Heart left ventricle (tissue), 16 donors: ENCODE results near the gene DNM1. TPM values are rescaled to one million over a fixed set of nuclear protein-coding genes. Genes with fewer than 3 reads are reported as not detected.

Source experiments
- ATAC-seq, 4 donors: fragments of 200-7000 bp; cut with Tn5 transposase; one replicate each; pipeline ENCODE4 v1.9.1; 2020 to 2022; ENCODE audit warnings: moderate library complexity in 4 of 4, mild to moderate bottlenecking in 3 of 4, moderate number of reproducible peaks in 1 of 4
- DNase-seq, 5 donors: peaks; one replicate each; pipeline ENCODE4 v3.0.0-alpha.2; 2020
- H3K27ac ChIP-seq, 12 donors: fragments of 200-600 bp; sonication (generic) in 4 of 12; one replicate each; pipeline versions ENCODE4 v1.5.0 to v1.8.0; 2016 to 2022; ENCODE audit warnings: mild to moderate bottlenecking in 2 of 12
- H3K27me3 ChIP-seq, 9 donors: fragments of 200-600 bp; sonication (generic) in 2 of 9; one replicate each; pipeline versions ENCODE4 v1.5.1 to v1.8.0; 2016 to 2022; ENCODE audit warnings: mild to moderate bottlenecking in 3 of 9
- H3K36me3 ChIP-seq, 9 donors: fragments of 200-600 bp; sonication (generic) in 2 of 9; one replicate each; pipeline versions ENCODE4 v1.5.0 to v1.8.0; 2018 to 2022; ENCODE audit warnings: mild to moderate bottlenecking in 2 of 9
- H3K4me1 ChIP-seq, 12 donors: fragments of 200-600 bp; sonication (generic) in 4 of 12; one replicate each; pipeline versions ENCODE4 v1.5.0 to v1.8.0; 2016 to 2022; ENCODE audit warnings: mild to moderate bottlenecking in 3 of 12
- H3K4me3 ChIP-seq, 12 donors: fragments of 200-600 bp; sonication (generic) in 4 of 12; one replicate each; pipeline versions ENCODE4 v1.5.0 to v1.8.0; 2017 to 2022; ENCODE audit warnings: mild to moderate bottlenecking in 9 of 12, moderate library complexity in 4 of 12
- H3K9me3 ChIP-seq, 12 donors: fragments of 200-600 bp; sonication (generic) in 4 of 12; one replicate each; pipeline versions ENCODE4 v1.5.0 to v1.8.0; 2016 to 2022; ENCODE audit warnings: mild to moderate bottlenecking in 1 of 12
- POLR2A ChIP-seq, 2 donors: fragments of 450-650 bp; IDR thresholded peaks; one replicate each; pipeline ENCODE4 v1.6.1; 2017; ENCODE audit warnings: antibody characterized with exemption in 2 of 2, mild to moderate bottlenecking in 2 of 2, moderate library complexity in 2 of 2
- WGBS, 4 donors: extraction: QIAGEN DNeasy Blood & Tissue Kit in 2 of 4; methylation state at CpG; one replicate each; pipeline versions ENCODE4 v1.1.5 to v1.1.7; 2013 to 2018; 5-methylcytosine and 5-hydroxymethylcytosine counted together
- intact Hi-C, 10 donors: fragments of 100-400 bp; cut with DNase I; formaldehyde crosslinking; loops; one replicate each; pipeline versions ENCODE4 v1.11.1 to v1.14.2; 2022
- polyA plus RNA-seq, 2 donors: library from polyadenylated mRNA; stranded (reverse); fragments of 200-250 nt; gene quantifications; one replicate each; pipeline ENCODE4 v1.2.3, GENCODE V29; 2013
- total RNA-seq, 9 donors: library from RNA; depleted of rRNA in 2 of 9; stranded (reverse); fragments of >200 nt in 2 of 9; fragmentation: NEBNext Ultra II Directional in 3 of 9; extraction: Animal tissue kit (Norgen Biotek cat#: 25700) in 3 of 9; gene quantifications; one replicate each; pipeline versions ENCODE4 v1.1.0 to v1.2.4, GENCODE V29; 2016 to 2023
- TF ChIP-seq, protein P1 (sequence below), 12 donors: fragments of 200-600 bp; sonication (generic) in 4 of 12; IDR thresholded peaks; one replicate each; pipeline versions ENCODE4 v1.5.0 to v1.8.0; 2018 to 2022; ENCODE audit warnings: antibody characterized with exemption in 12 of 12, mild to moderate bottlenecking in 5 of 12
- donor health status: ischemic (EF 13 %, LVEDD 7.1; RV severe dilation, severe dysfunction).
- donor health status: healthy with polysubstance abuse.
- donor health status: DM: no; HTN: yes; CAD: no.
- donor health status: DM: no; HTN: no; CAD: no.
- donor health status: ischemic (EF 25% LVEDD 6.9; RV normal size, moderate dysfunction).
- donor health status: ischemic (EF 25% LVEDD 5.7; RV mildly dilated, moderate dysfunction).
- donor health status: healthy.
- donor health status: DM: yes; HTN: yes; CAD: no.
- donor health status: ischemic (EF 35%, LVEDD 5.7; RV mildly dilated, moderate dysfunction).
- donor health status: nonischemic (EF 11% LVEDD 7.7; RV severe dilation, severe dysfunction).
- donor health status: DM: yes; HTN: yes; CAD: no.
- donor health status: PGD.
- donor health status: ischemic (EF 29% LVEDD 5.4; RV normal size, mild dysfunction).
- donor health status: nonischemic (EF 23%, LVEDD 6.1; RV moderate dilation, normal function).

Gene DNM1
- total and polyA plus RNA-seq, 11 donors, result 1.6 to 17.2 (median 3.6) TPM

DNA sequence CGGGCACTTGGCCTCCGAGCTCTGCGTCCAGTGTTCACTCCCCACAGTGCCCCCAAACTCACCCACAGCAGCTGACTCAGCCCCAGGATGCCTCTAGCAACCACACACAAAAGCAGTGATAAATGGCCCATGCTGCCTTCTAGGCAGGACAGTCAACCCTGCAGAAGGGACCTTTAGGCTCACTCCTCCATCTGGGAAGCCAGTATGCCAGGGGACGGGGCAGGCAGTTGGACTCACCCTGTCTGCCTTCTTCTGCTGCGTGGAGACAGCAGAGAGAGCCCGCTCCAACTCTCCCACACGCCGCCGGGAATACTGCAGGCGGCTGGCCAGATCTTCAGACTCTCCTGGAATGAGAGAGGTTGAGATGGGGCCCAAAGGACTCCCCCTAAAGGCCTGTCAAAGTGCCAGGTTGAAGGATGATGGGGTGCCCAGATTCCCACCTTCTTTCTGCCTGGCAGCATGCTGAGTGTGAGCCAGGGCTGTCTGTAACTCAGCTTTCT is 62.2 kb downstream of the DNM1 start:
- Histone ChIP-seq H3K4me3 (no peak overlapping the region), H3K27me3 (no peaks in the 10 kb centered on the region), H3K27ac (no peak overlapping the region), H3K4me1 (no peaks in the 10 kb centered on the region), H3K9me3 (no peaks in the 10 kb centered on the region), H3K36me3 (peaks cover 4 to 93% (median 87%) of the 10 kb centered on the region in 9 donors)
- DNase-seq (peak in 1 of 5 donors; percentile 6), ATAC-seq (no peak)
- TF ChIP-seq, protein P1, sequence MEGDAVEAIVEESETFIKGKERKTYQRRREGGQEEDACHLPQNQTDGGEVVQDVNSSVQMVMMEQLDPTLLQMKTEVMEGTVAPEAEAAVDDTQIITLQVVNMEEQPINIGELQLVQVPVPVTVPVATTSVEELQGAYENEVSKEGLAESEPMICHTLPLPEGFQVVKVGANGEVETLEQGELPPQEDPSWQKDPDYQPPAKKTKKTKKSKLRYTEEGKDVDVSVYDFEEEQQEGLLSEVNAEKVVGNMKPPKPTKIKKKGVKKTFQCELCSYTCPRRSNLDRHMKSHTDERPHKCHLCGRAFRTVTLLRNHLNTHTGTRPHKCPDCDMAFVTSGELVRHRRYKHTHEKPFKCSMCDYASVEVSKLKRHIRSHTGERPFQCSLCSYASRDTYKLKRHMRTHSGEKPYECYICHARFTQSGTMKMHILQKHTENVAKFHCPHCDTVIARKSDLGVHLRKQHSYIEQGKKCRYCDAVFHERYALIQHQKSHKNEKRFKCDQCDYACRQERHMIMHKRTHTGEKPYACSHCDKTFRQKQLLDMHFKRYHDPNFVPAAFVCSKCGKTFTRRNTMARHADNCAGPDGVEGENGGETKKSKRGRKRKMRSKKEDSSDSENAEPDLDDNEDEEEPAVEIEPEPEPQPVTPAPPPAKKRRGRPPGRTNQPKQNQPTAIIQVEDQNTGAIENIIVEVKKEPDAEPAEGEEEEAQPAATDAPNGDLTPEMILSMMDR (IDR thresholded peaks at IDR 0.05), result no peak
- no peak for TF ChIP-seq POLR2A (IDR thresholded peaks at IDR 0.05)
- 79 to 91% (median 89%) methylated on average over 10 of the region's 10 CpGs for WGBS, 4 donors
- intact Hi-C loops, result no loop called here

DNA sequence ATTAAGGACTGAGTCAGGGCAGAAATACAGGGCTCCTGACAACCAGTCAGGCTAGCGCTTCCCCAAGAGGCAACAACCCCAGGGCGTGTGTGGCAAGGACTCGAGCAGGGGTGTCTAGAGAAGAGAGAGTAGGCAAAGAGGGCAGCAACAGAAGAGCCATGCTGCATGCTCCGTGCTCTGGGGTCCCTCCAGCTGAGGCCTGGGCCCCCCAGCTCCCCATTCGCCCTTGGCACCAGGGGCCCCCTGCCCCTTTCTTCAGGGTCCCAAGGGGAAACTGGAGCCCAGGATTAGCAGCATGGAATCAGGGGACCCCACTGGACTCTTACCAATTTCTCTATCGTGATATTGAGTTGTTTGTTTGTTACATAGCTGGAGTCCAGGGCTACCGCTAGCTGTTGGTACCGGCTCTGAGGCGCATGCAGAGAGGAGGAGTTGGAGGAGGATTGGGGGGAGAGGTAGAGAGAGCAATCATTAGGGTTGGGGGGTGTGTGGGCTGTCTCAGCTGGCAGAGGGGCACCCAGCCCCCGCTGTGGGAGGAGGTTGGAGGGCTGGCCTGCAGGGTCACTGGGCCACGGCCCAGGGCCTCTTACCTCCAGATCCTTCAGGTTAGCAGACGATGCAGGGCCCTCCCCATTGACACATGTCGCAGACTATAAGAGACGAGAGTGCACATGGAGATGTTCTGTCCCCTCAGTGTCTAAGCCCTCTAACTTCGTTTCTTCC is 63.9 kb downstream of the DNM1 start:
- Histone ChIP-seq H3K27ac (no peak overlapping the region), H3K9me3 (no peaks in the 10 kb centered on the region), H3K4me1 (no peaks in the 10 kb centered on the region), H3K36me3 (peaks cover 2 to 93% (median 86%) of the 10 kb centered on the region in 9 donors), H3K4me3 (no peak overlapping the region), H3K27me3 (no peaks in the 10 kb centered on the region)
- DNase-seq (peak in 1 of 5 donors; percentile 24), ATAC-seq (no peak)
- 92 to 96% (median 94%) methylated on average over 15 of the region's 15 CpGs for WGBS, 4 donors
- no peak for TF ChIP-seq POLR2A (IDR thresholded peaks at IDR 0.05)
- intact Hi-C loops, result no loop called here

DNA sequence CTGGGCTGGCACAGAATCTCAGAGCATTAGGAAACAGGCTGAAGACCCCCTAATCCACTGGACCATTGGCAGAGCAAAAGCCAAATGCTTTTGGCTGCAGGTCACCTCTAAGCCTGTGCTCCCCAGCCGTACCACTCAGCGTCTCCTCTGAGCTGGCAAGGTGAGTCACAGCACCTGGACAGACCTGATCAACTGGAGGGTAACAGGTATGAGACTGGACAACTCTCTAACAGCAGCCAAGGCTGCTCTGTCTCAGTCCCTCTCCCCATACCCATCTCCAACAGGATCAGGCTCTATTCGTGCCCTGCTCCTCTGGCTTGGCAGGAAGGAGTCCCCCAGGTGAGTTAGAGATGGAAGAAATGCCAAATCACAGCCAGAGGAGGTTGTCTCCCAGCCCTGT is 67.9 kb downstream of the DNM1 start:
- ATAC-seq (no peak), DNase-seq (peak in 1 of 5 donors; percentile 34)
- Histone ChIP-seq H3K36me3 (peaks cover 0 to 73% (median 64%) of the 10 kb centered on the region in 9 donors), H3K4me1 (peaks cover 0 to 16% (median 12%) of the 10 kb centered on the region in 12 donors), H3K27me3 (no peaks in the 10 kb centered on the region), H3K9me3 (no peaks in the 10 kb centered on the region), H3K4me3 (no peak overlapping the region), H3K27ac (no peak overlapping the region)
- intact Hi-C loops, result no loop called here
- 88 to 94% (median 91%) methylated on average over 3 of the region's 3 CpGs for WGBS, 4 donors
- no peak for TF ChIP-seq POLR2A (IDR thresholded peaks at IDR 0.05)
- TF ChIP-seq, protein P1 (IDR thresholded peaks at IDR 0.05), result no peak

DNA sequence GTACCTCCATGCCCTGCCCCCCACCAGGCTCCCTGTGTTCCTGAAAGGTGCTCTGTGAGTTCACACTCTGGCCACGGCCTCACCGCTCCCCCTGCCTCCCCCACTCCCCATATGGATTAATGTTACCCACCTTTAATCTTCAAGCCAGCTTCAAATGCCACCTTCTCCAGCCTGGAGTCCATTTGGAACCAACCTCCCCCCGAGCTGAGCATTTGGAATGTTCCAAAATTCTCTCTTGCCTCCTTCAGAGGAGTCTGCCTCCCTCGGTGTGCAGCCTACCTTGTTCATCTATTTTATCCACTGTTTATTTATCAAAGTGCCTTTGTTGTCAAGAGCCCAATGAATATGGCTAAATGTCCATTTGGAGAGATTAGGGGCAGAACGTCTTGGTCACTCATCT is 68.3 kb downstream of the DNM1 start:
- ATAC-seq, result no peak
- Histone ChIP-seq H3K9me3 (no peaks in the 10 kb centered on the region), H3K4me1 (peaks cover 0 to 17% (median 13%) of the 10 kb centered on the region in 12 donors), H3K4me3 (no peak overlapping the region), H3K27me3 (no peaks in the 10 kb centered on the region), H3K36me3 (peaks cover 0 to 69% (median 60%) of the 10 kb centered on the region in 9 donors), H3K27ac (no peak overlapping the region)
- DNase-seq, result no peak
- TF ChIP-seq, protein P1 (IDR thresholded peaks at IDR 0.05), result no peak
- no peak for TF ChIP-seq POLR2A (IDR thresholded peaks at IDR 0.05)
- intact Hi-C loops, result no loop called here
- WGBS, 4 donors, result 77 to 82% (median 79%) methylated on average over 5 of the region's 5 CpGs
